ENCODE results near the gene GCLM. TPM values are rescaled to one million over a fixed set of nuclear protein-coding genes. Genes with fewer than 3 reads are reported as not detected.

The GCLM gene
- total RNA-seq, 1 donor from 2014 or later, result 12.8 TPM

DNA sequence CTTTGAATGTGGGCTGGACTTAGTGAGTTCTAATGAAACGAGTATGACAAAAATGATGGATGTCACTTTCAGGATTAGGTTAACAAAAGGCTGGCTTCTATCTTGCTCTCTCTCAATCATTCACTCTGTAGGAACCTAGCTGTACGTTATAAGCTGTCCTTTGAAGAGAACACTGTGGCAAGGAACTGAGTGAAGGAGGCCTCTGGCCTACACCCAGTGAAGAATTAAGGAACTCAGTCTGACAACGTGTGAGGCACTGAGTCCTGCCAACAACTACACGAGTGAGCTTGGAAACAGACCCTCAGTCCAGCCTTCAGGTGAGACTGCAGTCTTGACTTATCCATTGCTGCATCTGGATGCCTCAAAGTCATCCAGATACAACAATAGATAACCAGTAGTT, 27.0 kb downstream of the GCLM start:
- Mint-ChIP-seq H3K27ac (ENCODE audit: unreplicated experiment) (no peak overlapping the region), H3K36me3 (ENCODE audit: low read depth) (no peaks in the 10 kb centered on the region), H3K9me3 (no peaks in the 10 kb centered on the region), H3K27me3 (ENCODE audit: low read depth) (no peaks in the 10 kb centered on the region), H3K4me3 (peak overlapping the region; percentile 31), H3K4me1 (peaks cover 18% of the 10 kb centered on the region)
- no peak for DNase-seq (ENCODE audit: low read depth, low spot score)
- TF ChIP-seq, protein P1, sequence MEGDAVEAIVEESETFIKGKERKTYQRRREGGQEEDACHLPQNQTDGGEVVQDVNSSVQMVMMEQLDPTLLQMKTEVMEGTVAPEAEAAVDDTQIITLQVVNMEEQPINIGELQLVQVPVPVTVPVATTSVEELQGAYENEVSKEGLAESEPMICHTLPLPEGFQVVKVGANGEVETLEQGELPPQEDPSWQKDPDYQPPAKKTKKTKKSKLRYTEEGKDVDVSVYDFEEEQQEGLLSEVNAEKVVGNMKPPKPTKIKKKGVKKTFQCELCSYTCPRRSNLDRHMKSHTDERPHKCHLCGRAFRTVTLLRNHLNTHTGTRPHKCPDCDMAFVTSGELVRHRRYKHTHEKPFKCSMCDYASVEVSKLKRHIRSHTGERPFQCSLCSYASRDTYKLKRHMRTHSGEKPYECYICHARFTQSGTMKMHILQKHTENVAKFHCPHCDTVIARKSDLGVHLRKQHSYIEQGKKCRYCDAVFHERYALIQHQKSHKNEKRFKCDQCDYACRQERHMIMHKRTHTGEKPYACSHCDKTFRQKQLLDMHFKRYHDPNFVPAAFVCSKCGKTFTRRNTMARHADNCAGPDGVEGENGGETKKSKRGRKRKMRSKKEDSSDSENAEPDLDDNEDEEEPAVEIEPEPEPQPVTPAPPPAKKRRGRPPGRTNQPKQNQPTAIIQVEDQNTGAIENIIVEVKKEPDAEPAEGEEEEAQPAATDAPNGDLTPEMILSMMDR (conservative IDR thresholded peaks at IDR 0.05), result no peak

DNA sequence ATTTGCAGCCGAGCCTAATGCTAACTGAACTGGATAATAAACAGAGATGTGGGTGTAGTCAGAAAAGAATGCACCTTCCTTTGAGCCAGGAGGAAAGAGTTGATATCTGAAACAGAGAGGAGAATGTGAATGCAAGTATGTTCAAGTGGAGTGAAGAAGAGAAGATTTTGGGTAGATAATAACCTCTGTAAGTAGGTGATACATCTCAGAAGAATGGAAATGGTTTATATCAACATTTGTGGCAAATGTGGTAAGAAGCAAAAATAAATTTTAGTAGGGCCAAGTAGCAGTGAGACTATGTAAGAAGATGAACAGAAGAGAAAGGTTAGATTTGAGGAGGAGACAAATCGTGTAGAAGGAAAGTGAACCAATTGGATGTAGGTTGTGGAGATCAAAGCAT, 28.5 kb downstream of the GCLM start:
- Mint-ChIP-seq H3K4me1 (peaks cover 30% of the 10 kb centered on the region), H3K36me3 (ENCODE audit: low read depth) (peaks cover 3% of the 10 kb centered on the region), H3K27ac (ENCODE audit: unreplicated experiment) (no peak overlapping the region), H3K4me3 (peak overlapping the region; percentile 16), H3K9me3 (no peaks in the 10 kb centered on the region), H3K27me3 (ENCODE audit: low read depth) (no peaks in the 10 kb centered on the region)
- DNase-seq (ENCODE audit: low read depth, low spot score), result no peak
- TF ChIP-seq, protein P1 (conservative IDR thresholded peaks at IDR 0.05), result no peak

DNA sequence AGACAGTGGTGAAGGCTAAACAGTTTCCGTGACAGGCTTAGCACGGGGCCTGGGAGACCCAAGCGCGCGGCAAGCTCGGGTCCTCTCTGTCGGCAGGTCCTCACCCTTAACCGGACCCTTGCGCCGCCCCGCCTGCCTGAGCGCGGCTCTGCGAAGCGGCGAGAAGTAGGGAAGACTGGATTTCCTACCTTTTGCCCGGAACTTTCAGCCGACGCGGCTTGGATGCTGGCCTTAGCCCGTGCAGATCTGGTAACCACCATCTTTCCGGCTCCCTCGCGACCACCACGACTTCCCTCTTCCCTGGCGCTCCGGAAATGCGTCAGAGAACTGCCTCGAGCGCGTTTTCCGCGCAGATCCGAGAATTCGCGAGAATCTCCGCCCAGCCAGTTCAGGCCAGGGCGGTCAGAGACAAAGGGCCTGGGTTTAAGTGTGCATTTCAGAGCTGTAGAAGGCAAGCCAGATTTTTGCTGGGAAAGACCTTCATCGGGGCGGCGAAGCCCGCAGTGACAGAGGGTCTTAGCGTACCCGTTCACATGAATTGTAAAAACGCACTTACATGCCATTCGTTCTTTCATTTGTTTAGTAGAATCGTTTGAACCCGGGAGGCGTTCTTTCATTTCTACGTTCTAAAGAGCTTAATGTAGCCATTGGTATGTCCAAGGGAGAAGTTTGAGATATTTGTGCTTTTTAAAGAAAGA, 30.2 kb downstream of the GCLM start, which contains the start of gene DNTTIP2:
DNTTIP2 (minus strand) TSS at position 318 of the 698 bp plus-strand sequence; CDS start at position 260, 58 bp downstream.
- Mint-ChIP-seq H3K4me3 (peak within 1 kb of the TSS; percentile 97), H3K27ac (ENCODE audit: unreplicated experiment) (peak within 1 kb of the TSS; percentile 99), H3K36me3 (ENCODE audit: low read depth) (peaks cover 8% of the 10 kb centered on the region), H3K9me3 (no peaks in the 10 kb centered on the region), H3K4me1 (peaks cover 34% of the 10 kb centered on the region), H3K27me3 (ENCODE audit: low read depth) (no peaks in the 10 kb centered on the region)
- TF ChIP-seq, protein P1 (conservative IDR thresholded peaks at IDR 0.05), result no peak
- DNase-seq (ENCODE audit: low read depth, low spot score), result peak; percentile 89

DNA sequence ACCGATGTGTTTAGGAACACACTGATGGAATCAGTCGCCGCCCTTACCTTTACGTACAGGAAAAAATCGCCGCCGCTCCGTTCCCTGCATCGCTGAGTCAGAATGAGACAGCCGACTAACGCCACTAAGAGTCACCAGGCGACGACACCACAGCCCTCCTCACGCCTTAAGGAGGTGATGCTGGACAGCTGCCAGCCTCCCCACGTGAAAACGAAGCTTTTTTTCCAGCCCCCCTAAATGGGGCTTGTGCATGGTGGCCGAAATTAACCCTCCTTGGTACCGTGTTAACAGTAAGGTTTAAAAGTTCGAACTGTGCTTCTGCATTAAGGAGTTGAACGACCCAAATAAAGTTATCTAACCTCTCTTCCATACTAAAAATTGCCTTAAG, 30.7 kb downstream of the GCLM start:
- H3K4me3 Mint-ChIP-seq, result peak overlapping the region; percentile 97
- peak overlapping the region; percentile 99 for H3K27ac Mint-ChIP-seq (ENCODE audit: unreplicated experiment)
- H3K36me3 Mint-ChIP-seq (ENCODE audit: low read depth), result peaks cover 10% of the 10 kb centered on the region
- no peak for DNase-seq (ENCODE audit: low read depth, low spot score)
- peaks cover 35% of the 10 kb centered on the region for H3K4me1 Mint-ChIP-seq
- TF ChIP-seq, protein P1 (conservative IDR thresholded peaks at IDR 0.05), result no peak
- H3K9me3 Mint-ChIP-seq, result no peaks in the 10 kb centered on the region
- H3K27me3 Mint-ChIP-seq (ENCODE audit: low read depth), result no peaks in the 10 kb centered on the region

DNA sequence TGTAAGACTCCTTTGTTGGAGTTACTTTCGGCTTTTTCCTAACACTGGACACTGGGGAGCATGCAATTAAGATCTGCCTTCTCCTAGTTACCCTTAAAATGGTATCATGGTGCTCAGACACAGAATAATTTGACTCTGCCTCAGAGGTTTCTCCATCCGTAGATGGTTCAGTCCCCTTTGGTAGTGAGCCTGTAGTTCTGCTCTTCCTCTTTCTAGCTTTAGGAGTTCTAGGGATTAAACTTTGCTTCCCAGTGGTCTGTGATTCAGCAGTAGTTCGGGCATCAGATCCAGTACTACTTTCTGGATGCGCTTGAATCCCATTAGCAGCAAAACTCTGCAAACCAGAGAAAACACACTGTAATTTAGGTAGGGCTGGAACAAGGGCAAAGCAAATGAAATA, 31.7 kb downstream of the GCLM start:
- no peaks in the 10 kb centered on the region for H3K9me3 Mint-ChIP-seq
- TF ChIP-seq, protein P1 (conservative IDR thresholded peaks at IDR 0.05), result no peak
- peaks cover 32% of the 10 kb centered on the region for H3K4me1 Mint-ChIP-seq
- H3K4me3 Mint-ChIP-seq, result peak overlapping the region; percentile 97
- H3K27ac Mint-ChIP-seq (ENCODE audit: unreplicated experiment), result no peak overlapping the region
- H3K27me3 Mint-ChIP-seq (ENCODE audit: low read depth), result no peaks in the 10 kb centered on the region
- no peak for DNase-seq (ENCODE audit: low read depth, low spot score)
- peaks cover 10% of the 10 kb centered on the region for H3K36me3 Mint-ChIP-seq (ENCODE audit: low read depth)

Data from neural crest cell (in vitro differentiated cells).